Thymus (tissue), 11 donors: ENCODE measurements around the gene PSD4. TPM values are rescaled to one million over a fixed set of nuclear protein-coding genes. Genes with fewer than 3 reads are reported as not detected.

Experiments used
- DNase-seq, 9 donors: peaks; one replicate each; pipeline ENCODE4 v3.0.0-alpha.2; 2013; ENCODE audit warnings: low spot score in 9 of 9, low read depth in 6 of 9, missing footprints in 1 of 9
- H3K27ac ChIP-seq, 2 donors: one replicate each; pipeline ENCODE4 v1.5.1; 2013; ENCODE audit warnings: control low read depth in 1 of 2, low read depth in 1 of 2, low read length in 1 of 2, mild to moderate bottlenecking in 1 of 2, moderate library complexity in 1 of 2
- H3K27me3 ChIP-seq, 2 donors: one replicate each; pipeline ENCODE4 v1.5.1; 2013; ENCODE audit warnings: low read length in 1 of 2; ENCODE audit not compliant: control insufficient read depth in 2 of 2, insufficient read depth in 1 of 2
- H3K36me3 ChIP-seq, 2 donors: one replicate each; pipeline ENCODE4 v1.5.1; 2013; ENCODE audit warnings: low read length in 1 of 2, mild to moderate bottlenecking in 1 of 2, moderate library complexity in 1 of 2; ENCODE audit not compliant: control insufficient read depth in 2 of 2, insufficient read depth in 2 of 2
- H3K4me1 ChIP-seq, 2 donors: one replicate each; pipeline ENCODE4 v1.5.1; 2013; ENCODE audit warnings: low read length in 2 of 2; ENCODE audit not compliant: control insufficient read depth in 2 of 2, insufficient read depth in 2 of 2
- H3K4me3 ChIP-seq, 2 donors: one replicate each; pipeline ENCODE4 v1.5.1; 2013; ENCODE audit warnings: low read length in 2 of 2, control low read depth in 1 of 2, mild to moderate bottlenecking in 1 of 2
- H3K9me3 ChIP-seq, 2 donors: one replicate each; pipeline ENCODE4 v1.5.1; 2013; ENCODE audit warnings: low read length in 1 of 2, mild to moderate bottlenecking in 1 of 2; ENCODE audit not compliant: control insufficient read depth in 2 of 2, insufficient read depth in 1 of 2
- WGBS: extraction: QIAGEN DNeasy Blood & Tissue Kit; methylation state at CpG from one replicate; pipeline ENCODE4 v1.1.7; 2013; 5-methylcytosine and 5-hydroxymethylcytosine counted together
- polyA plus RNA-seq: library from polyadenylated mRNA; stranded (reverse); fragments of 200-250 nt; gene quantifications from one replicate; pipeline ENCODE4 v1.2.3, GENCODE V29; 2013
- total RNA-seq: library from RNA; stranded (reverse); fragments of 120-200 nt; gene quantifications from one replicate; pipeline ENCODE4 v1.2.4, GENCODE V29; 2013
- donor health status: healthy.

PSD4 gene
- total and polyA plus RNA-seq, 2 donors, result 81.8 to 92.1 TPM

DNA sequence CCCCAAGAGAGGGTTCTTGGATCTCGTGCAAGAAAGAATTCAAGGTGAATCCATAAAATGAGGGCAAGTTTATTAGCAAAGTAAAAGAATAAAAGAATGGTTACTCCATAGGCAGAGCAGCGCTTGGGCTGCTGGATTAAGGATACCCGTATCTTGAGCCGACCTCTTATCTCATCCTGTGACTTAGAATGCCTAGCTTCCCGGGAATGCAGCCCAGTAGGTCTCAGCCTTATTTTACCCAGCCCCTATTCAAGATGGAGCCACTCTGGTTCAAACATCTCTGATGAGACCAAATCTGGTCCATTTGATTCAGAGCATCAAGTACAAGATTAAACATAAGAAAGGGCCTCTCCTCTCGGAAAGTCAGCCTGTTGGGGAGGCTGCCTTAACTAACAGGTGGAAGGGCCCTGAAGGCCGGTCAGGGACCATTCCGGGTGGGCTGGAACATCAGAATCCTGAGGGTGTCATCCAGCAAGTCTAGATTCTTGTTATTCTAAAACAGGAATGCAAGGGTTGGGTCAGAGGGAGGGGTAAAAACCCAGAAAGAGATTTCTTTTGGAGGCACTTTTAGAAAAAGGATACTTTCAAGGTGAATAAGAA lies 5.8 kb downstream of the PSD4 start:
- Histone ChIP-seq H3K27ac (peak overlapping the region in 1 of 2 donors; percentile 15), H3K4me1 (peaks cover 44 to 86% of the 10 kb centered on the region in 2 donors), H3K36me3 (peaks cover 52 to 67% of the 10 kb centered on the region in 2 donors), H3K9me3 (no peaks in the 10 kb centered on the region), H3K27me3 (no peaks in the 10 kb centered on the region), H3K4me3 (no peak overlapping the region)
- DNase-seq, result no peak
- over 99% methylated on average over 8 of the region's 8 CpGs for WGBS

DNA sequence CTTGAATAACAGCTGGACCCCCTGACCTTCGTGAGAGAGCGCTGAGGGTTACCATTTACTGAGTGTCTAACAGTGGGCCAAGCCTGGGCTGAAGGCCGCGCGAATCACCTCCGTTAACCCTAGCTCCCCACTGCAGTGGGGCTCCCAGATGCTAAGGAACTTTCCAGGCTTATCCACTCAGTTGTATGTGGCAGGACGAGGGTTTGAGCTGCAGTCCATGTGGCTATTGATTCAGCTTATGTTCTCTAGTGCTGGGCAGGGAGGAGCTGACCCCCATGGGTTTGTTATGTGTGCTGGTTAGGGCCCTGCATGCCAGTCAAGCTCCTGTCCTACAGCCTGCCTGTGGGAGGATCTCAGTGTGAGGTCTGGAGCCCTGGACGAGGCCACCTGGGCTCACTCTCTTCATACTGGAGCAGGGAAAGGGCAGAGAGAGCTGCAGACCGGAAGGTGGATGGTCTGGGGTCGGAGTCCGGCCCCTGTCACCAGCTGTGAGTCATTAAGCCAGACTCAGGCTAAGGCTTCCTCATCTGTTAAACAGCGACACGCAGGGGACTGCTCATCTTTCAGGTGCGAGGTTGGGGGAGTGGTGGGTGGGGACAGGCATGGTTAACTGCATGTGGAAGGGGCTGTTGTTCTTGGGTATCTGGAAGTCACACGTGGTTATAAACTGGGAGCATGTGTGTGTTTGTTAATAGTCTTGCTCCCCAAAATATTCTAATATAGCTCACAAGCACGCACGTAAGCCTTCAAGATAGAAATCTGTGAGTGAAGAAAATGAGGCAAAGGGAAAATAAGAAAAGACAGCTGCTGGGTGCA lies 6.6 kb downstream of the PSD4 start:
- no peaks in the 10 kb centered on the region for H3K27me3 ChIP-seq

DNA sequence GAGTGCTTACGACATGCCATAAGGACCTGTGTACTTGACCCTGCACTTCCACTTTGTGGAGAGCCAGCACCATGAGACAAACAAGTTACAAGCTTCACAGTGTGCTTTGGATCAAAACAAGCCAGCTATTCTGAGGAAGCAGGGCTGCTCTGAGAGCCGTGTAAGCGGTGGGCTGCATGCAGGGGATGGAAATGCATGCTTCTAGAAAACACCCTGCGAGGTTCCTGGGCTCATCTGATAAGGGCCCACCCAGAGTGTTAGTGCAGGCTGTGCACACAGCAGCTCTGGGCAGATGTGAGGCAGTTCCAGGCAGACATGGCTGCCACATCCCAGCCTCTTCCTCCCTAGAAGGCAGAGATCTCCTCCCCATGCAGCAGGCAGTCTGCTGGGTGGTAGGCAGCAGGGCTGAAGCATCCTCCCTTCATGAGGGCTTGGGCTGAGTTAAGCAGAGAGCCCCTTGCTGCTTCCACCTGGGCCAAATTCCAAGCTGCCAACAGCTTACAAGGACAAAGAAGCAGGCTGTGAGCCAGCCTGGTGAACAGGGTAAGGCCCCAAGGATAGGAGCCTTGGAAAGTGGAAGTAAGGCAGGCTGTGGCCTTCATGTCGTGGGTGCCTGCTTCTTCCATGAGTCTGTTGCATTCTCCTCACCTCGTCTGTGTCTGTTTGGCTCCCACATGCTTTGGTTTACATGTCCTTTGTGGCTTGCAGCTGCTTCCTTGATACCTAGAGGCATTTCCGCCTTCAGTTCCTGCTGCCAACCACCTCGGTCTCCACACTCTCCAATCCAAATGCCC lies 7.7 kb downstream of the PSD4 start:
- H3K4me1 ChIP-seq, result peaks cover 44 to 72% of the 10 kb centered on the region in 2 donors
- no peaks in the 10 kb centered on the region for H3K9me3 ChIP-seq
- peak overlapping the region; percentile 50 to 72 for H3K27ac ChIP-seq
- peaks cover 71 to 86% of the 10 kb centered on the region in 2 donors for H3K36me3 ChIP-seq
- H3K27me3 ChIP-seq, result no peaks in the 10 kb centered on the region
- H3K4me3 ChIP-seq, result no peak overlapping the region
- WGBS, result 27% methylated on average over 8 of the region's 8 CpGs
- peak in 1 of 9 donors; percentile 47 for DNase-seq

More for the DNA sequence above, 6.6 kb downstream of the PSD4 start:
- peak overlapping the region; percentile 30 to 55 for H3K27ac ChIP-seq
- H3K4me1 ChIP-seq, result peaks cover 44 to 83% of the 10 kb centered on the region in 2 donors
- H3K9me3 ChIP-seq, result no peaks in the 10 kb centered on the region
- no peak for DNase-seq
- H3K36me3 ChIP-seq, result peaks cover 60 to 75% of the 10 kb centered on the region in 2 donors
- 88% methylated on average over 17 of the region's 17 CpGs for WGBS
- H3K4me3 ChIP-seq, result no peak overlapping the region

DNA sequence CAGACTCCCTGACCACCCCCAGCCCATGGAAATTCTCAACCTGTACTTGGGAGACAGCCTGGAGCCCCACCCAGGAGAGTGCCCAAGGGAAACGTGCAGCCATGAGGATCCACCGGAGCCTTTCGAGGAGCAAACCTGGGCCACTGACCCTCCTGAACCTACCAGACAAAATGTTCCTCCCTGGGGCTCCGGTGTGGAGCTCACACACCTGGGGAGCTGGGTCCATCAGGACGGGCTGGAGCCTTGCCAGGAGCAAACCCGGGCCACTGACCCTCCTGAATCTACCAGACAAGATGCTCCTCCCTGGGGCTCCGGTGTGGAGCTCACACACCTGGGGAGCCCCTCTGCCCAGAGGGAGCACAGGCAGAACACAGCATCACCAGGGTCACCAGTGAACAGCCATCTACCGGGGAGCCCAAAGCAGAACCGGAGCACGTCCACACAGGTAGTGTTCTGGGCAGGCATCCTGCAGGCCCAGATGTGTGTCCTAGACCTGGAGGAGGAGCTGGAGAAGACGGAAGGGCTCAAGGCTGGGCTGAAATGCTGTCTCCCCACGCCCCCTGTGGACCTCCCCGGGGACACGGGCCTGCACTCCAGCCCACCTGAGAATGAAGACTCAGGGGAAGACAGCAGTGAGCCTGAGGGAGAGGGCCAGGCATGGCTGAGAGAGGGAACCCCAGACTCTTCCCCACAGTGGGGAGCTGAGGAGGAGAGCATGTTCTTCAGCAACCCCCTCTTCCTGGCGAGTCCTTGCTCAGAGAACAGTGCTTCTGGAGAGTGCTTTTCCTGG lies 8.9 kb downstream of the PSD4 start:
- Histone ChIP-seq H3K36me3 (peaks cover 75 to 86% of the 10 kb centered on the region in 2 donors), H3K4me3 (no peak overlapping the region), H3K27me3 (no peaks in the 10 kb centered on the region), H3K9me3 (no peaks in the 10 kb centered on the region), H3K27ac (no peak overlapping the region), H3K4me1 (peaks cover 37 to 60% of the 10 kb centered on the region in 2 donors)
- DNase-seq, result no peak
- 97% methylated on average over 15 of the region's 15 CpGs for WGBS

DNA sequence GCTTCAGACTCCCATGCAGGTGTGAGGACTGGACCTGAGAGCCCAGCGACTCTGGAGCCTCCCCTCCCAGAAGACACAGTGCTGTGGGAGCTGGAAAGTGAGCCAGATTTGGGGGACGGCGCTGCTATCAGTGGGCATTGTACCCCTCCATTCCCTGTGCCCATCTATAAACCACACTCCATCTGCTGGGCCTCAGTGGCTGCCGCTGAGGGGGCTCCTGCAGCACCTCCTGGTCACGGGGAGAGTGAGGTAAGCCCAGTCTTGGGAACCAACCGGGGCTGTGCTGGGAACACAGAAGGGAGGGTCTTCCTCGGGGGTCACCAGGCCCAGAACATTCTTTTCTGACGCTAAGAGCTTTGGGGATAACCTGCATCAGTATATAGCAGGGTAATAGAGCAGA lies 9.5 kb downstream of the PSD4 start:
- no peak overlapping the region for H3K4me3 ChIP-seq
- peaks cover 77 to 89% of the 10 kb centered on the region in 2 donors for H3K36me3 ChIP-seq
- H3K27ac ChIP-seq, result no peak overlapping the region
- DNase-seq, result no peak
- no peaks in the 10 kb centered on the region for H3K27me3 ChIP-seq
- H3K4me1 ChIP-seq, result peaks cover 35 to 54% of the 10 kb centered on the region in 2 donors
- WGBS, result 98% methylated on average over 8 of the region's 8 CpGs
- no peaks in the 10 kb centered on the region for H3K9me3 ChIP-seq

DNA sequence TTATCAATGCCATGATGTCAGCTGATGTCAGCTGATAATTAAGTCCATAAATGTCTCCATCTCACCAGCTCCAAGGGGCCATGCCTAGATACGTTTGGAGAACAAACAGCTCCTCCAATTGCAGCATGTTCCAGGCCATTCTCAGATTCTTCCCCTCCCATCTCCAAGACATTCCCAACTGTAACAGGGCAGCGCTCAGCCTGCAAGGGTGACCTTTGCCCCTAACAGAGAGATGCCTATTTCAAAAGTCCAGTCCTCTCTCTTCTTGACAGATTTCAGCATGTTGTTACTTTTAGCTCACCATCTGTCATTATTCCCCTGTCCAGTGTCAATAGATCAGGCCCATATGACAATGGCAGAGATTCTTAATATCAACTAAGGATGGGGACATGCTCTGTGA lies 9.9 kb downstream of the PSD4 start:
- peaks cover 30 to 50% of the 10 kb centered on the region in 2 donors for H3K4me1 ChIP-seq
- WGBS, result 99% methylated on average over 2 of the region's 2 CpGs
- H3K9me3 ChIP-seq, result no peaks in the 10 kb centered on the region
- DNase-seq, result no peak
- H3K27ac ChIP-seq, result no peak overlapping the region
- no peak overlapping the region for H3K4me3 ChIP-seq
- no peaks in the 10 kb centered on the region for H3K27me3 ChIP-seq
- peaks cover 74 to 86% of the 10 kb centered on the region in 2 donors for H3K36me3 ChIP-seq

DNA sequence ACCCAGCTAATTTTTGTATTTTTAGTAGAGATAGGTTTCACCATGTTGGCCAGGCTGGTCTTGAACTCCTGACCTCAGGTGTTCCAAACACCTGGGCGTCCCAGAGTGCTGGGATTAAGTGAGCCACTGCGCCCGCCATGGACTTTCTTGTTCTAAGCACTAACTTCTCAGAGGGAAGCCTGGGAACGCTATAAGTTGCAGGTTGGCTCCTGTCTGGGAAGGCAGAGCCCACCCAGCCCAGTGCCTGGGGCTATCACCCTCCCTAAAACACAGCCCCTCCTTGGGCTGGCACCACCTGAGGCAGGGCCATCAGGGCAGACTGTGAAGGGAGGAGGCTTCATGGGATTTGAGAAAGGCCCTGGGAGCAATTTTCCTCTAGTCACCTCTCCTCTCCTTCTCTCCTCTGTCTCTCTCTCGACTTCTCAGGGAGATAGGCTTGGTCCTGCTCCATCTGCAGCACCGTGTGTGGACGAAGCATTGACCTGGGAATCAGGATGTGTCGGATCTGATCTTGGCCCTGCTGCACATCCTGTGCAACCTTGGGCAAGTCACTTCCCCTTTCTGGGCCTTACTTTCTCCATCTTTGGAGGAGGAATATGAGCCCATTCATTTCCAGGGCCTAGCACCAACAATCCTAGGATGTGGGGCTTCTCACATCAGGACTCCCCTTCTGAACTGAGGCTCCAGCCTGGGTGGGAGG lies 10.9 kb downstream of the PSD4 start:
- Histone ChIP-seq H3K4me1 (peaks cover 21 to 40% of the 10 kb centered on the region in 2 donors), H3K4me3 (no peak overlapping the region), H3K27ac (no peak overlapping the region), H3K36me3 (peaks cover 71 to 85% of the 10 kb centered on the region in 2 donors), H3K9me3 (no peaks in the 10 kb centered on the region), H3K27me3 (no peaks in the 10 kb centered on the region)
- DNase-seq, result no peak
- WGBS, result 94% methylated on average over 8 of the region's 8 CpGs
